ENCODE data around the gene EEF1G.

Gene EEF1G

GRCh38 chr11:62539238-62539925, 34.3 kb downstream of the EEF1G start:
- no peak for DNase-seq (ENCODE audit: low read depth)

GRCh38 chr11:62538470-62539237, 35.0 kb downstream of the EEF1G start:
- DNase-seq (ENCODE audit: low read depth): no peak

- no peak for DNase-seq (ENCODE audit: low read depth)
These were observed 37.3 kb downstream of the EEF1G start for GRCh38 chr11:62536301-62536957.

- DNase-seq (ENCODE audit: low read depth): no peak
These were observed 37.9 kb downstream of the EEF1G start for GRCh38 chr11:62535802-62536201.

- no peak for DNase-seq (ENCODE audit: low read depth)
These were observed 38.7 kb downstream of the EEF1G start for GRCh38 chr11:62534779-62535545.

GRCh38 chr11:62532096-62532495, 41.6 kb downstream of the EEF1G start:
- DNase-seq (ENCODE audit: low read depth): no peak

- no peak for DNase-seq (ENCODE audit: low read depth)
These were observed 56.8 kb downstream of the EEF1G start for GRCh38 chr11:62516736-62517371.

GRCh38 chr11:62514151-62514550, 59.5 kb downstream of the EEF1G start:
- no peak for DNase-seq (ENCODE audit: low read depth)

- no peak for DNase-seq (ENCODE audit: low read depth)
These were observed 60.1 kb downstream of the EEF1G start for GRCh38 chr11:62513626-62514025.

GRCh38 chr11:62512961-62513360, 60.7 kb downstream of the EEF1G start:
- no peak for DNase-seq (ENCODE audit: low read depth)
